GM12873 (cell line): ENCODE results near the gene ENSA.

ENCODE experiments used
- TF ChIP-seq, protein P1 (sequence below): IDR thresholded peaks from 2 replicates; pipeline ENCODE4 v1.5.1; 2012; ENCODE audit warnings: low read depth, mild to moderate bottlenecking, moderate library complexity, low read length, control low read depth; ENCODE audit not compliant: insufficient read depth; ENCODE audit errors: missing control alignments

ENSA gene

GRCh38 chr1:150621497-150622302 is 7.7 kb downstream of the ENSA start:
- TF ChIP-seq, protein P1, sequence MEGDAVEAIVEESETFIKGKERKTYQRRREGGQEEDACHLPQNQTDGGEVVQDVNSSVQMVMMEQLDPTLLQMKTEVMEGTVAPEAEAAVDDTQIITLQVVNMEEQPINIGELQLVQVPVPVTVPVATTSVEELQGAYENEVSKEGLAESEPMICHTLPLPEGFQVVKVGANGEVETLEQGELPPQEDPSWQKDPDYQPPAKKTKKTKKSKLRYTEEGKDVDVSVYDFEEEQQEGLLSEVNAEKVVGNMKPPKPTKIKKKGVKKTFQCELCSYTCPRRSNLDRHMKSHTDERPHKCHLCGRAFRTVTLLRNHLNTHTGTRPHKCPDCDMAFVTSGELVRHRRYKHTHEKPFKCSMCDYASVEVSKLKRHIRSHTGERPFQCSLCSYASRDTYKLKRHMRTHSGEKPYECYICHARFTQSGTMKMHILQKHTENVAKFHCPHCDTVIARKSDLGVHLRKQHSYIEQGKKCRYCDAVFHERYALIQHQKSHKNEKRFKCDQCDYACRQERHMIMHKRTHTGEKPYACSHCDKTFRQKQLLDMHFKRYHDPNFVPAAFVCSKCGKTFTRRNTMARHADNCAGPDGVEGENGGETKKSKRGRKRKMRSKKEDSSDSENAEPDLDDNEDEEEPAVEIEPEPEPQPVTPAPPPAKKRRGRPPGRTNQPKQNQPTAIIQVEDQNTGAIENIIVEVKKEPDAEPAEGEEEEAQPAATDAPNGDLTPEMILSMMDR, result peak; percentile 73

DNA sequence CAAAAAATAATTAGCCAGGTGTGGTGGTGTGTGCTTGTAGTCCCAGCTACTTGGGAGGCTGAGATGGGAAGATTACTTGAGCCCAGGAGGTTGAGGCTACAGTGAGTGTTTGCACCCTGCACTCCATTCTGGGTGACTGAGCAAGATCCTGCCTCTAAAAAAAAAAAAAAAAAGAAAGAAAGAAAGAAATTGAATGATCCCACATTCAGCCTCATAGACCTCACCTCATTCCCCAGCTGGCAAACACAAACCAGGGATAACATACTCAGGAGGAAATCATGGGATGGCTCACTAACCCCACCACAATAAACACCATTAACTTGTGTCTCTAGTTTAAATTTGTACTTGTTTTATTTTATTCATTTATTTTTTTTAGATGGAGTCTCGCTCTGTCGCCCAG is 8.5 kb downstream of the ENSA start:
- TF ChIP-seq, protein P1, result no peak

DNA sequence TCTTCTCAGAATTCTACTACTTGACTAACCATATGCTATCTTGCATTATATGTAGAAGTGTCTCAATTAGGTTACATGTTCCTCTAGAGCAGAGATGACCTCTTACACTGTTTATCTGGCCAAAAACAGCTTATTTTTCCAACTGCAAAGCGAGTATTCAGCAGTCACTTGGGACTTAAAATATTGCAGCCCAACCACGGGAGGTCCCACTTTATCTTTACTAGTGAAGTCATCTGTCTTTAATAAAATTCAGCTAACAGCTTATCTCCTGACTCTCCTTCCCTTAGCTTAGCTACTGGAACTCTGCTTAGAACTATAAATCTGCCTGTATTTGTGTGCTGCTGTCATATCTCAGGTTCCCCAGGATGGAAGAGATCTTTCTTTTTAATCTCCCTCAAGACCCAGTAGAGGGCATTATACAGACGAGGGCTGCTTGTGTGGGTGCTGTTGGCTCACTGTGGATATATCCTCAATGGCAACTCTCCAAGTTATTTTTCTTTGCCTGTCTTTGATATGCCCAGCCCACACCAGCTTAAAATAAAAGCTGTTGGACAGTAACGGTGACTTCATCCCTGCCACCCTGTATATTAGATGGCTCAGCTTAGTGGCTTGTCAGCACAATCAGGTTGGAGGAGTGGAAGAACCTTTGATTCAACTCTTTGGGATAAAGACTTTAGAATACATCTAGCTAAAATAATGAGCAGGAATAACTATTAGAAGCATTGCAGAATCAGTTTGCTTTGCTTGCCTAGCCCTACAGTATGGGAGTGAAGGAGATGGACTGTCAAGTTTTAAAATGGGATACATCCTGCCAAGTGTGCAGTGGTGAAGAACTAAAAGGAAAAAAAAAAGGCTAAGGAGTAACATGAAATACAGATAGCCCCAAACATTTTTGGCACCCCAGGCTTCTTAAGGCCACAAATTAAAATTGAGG is 9.6 kb downstream of the ENSA start:
- TF ChIP-seq, protein P1, result no peak

DNA sequence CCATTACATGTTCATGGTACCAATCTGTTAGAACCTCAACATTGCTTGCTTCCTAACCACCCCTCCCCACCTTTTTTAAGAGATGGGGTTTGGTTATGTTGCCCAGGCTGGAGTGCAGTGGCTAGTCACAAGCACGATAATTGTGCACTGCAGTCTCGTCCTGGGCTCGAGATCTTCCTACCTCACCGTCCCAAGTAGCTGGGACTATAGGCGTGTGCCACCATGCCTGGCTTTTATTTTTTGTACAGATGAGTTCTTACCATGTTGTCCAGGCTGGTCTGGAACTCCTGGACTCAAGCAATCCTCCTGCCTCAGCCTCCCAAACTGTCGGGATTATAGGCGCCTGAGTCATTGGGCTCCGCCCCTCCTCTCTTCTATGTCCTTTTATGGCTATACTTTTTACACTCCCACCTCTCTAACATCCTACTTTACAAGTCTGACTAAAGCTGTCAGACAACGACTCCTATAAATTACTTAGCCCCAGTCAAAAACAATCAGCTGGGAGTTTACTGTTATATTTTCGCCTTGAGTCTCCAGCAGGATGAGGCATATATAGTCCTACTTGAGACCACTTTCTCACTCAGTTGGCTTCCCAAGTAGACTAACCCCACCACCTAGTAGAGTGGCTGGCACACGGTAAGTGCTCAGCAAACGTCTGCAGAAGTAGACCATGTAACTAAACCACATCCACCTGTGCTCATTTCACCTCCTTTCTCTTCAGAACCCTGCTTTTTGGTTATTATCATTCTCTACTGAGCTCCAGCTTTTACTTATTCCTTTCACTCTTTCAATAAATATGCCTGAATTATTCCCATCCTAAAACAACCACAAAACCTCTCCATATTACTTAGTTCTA is 13.8 kb downstream of the ENSA start:
- TF ChIP-seq, protein P1, result no peak

DNA sequence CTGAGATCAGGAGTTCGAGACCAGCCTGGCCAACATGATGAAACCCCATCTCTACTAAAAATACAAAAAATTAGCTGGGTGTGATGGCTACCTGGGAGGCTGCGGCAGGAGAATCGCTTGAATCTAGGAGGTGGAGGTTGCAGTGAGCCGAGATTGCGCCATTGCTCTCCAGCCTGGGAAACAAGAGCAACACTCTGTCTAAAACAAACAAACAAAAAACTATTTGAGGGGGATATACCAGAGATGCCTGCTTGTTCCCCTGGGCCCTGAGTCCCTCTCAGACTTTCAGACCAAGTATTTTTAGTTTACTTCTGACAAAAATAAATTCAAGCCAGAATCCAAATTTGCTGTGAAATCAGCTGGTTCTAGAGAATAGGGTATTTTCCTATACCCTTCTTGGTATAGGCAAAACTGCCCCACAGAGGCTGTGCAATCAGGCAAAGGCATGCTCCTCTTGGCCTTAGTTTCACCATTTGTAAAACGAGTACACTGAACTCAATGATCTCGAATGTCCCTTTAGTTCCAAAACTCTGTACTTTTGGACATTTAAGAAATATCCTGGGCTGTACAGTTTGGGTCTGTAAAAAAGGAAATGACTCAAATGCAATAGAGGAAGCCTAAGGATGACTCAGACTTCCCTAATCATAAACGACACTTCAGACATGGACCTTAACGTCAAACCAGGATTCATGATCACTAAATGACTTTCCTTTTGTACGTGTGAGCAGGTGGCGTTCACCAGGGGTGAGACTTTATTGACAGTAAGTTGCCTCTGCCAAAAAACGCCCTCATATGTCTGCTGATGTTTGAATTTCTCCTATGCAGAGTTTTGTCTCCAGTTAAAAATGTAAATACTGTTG is 16.1 kb downstream of the ENSA start:
- TF ChIP-seq, protein P1, result no peak

- TF ChIP-seq, protein P1, result no peak
These were observed 17.4 kb downstream of the ENSA start for GRCh38 chr1:150612014-150612345.
